Measurements from ENCODE around the gene ZNF497.

ZNF497 gene

GRCh38 chr19:58362272-58362994 is at the start of gene ZNF497 (continued):
- TF ChIP-seq ZNF48 (tag by site-specific recombination; IDR thresholded peaks at IDR 0.05) (no peak), ZEB2 (tag by site-specific recombination; IDR thresholded peaks at IDR 0.05) (peak; percentile 84), WT1 (tag by site-specific recombination; IDR thresholded peaks at IDR 0.05) (0 out of 2 replicates have a peak, but pooled peaks have one; percentile 33), ZSCAN23 (tag by site-specific recombination; IDR thresholded peaks at IDR 0.05) (no peak), ZFP41 (tag by site-specific recombination; IDR thresholded peaks at IDR 0.05; ENCODE audit: borderline replicate concordance) (no peak), ZSCAN5A (tag by site-specific recombination; IDR thresholded peaks at IDR 0.05) (no peak), ZBTB26 (tag by site-specific recombination; optimal IDR thresholded peaks at IDR 0.05) (peak; percentile 95), ZBTB7A (tag by site-specific recombination; IDR thresholded peaks at IDR 0.05; ENCODE audit: low read depth) (0 out of 2 replicates have a peak, but pooled peaks have one; percentile 46)
- TF ChIP-seq, protein P1, sequence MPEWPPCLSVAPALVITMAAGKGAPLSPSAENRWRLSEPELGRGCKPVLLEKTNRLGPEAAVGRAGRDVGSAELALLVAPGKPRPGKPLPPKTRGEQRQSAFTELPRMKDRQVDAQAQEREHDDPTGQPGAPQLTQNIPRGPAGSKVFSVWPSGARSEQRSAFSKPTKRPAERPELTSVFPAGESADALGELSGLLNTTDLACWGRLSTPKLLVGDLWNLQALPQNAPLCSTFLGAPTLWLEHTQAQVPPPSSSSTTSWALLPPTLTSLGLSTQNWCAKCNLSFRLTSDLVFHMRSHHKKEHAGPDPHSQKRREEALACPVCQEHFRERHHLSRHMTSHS (tag by site-specific recombination; IDR thresholded peaks at IDR 0.05), result no peak

DNA sequence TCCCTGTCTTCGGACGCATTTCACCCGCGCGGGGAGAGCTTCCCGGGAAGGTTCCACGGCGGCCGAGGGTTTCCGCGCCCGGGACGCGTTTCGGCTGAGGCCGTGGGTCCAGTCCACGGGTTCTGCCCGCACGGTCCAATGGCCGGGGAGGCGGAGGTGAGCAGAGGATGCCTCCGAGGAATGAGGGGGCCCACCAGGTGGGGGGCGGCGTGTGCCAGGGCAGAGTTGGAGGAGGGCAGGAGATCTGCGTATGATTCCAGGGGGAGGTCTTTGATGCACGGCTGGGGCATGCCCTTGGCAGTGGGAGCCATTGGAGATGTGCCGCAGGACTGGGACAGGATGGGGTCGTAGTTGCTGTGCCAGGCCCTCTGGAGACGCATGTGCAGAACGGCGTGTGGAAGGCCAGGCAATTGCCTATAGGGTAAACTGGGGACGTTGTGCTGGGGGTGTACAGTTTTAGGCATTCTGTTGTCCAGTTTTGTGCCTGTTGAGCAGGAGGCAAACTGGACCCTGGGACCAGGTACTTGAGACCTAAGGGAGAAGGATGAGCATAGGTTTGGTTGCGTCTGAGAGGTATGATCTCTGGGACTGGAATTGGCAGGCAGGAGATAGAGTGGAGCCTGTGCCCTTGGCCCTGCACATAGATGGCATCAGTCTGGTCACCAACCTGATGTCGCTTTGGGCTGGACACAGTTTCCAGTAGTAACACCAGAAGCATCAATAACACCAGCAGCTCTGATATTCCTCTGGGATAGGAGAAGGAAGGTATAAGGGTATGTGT is 46.6 kb upstream of the ZNF497 start:
- Histone ChIP-seq H3K27ac (ENCODE audit: extremely low read depth, low read depth, low read length) (peak overlapping the region; percentile 76), H3K4me3 (ENCODE audit: low read depth, low read length) (peak overlapping the region; percentile 98), H3K36me3 (ENCODE audit: control insufficient read depth in 2 of 2, insufficient read depth in 1 of 2, low read length in 2 of 2) (peaks cover 9% of the 10 kb centered on the region in 2 experiments; a peak in 2 of 3 replicates), H3K4me1 (ENCODE audit: control insufficient read depth, insufficient read depth, low read length) (peaks cover 4% of the 10 kb centered on the region; the same call in 1 of the 2 replicates), H3K9me3 (ENCODE audit: control insufficient read depth, insufficient read depth, low read depth, low read length) (no peaks in the 10 kb centered on the region)
- POLR2A ChIA-PET, result interaction anchor here (0.6 to 3.2 kb wide), 42 partner anchors 9 to 727 kb away, joined by 3 to 27 read pairs (median 6); partner anchors contain the start of genes CHMP2A, ERVK3-1, RNF225 and RPS5
- CTCF ChIA-PET, result interaction anchor here (0.7 to 1.3 kb wide), 6 partner anchors 18 to 174 kb away, joined by 3 to 5 read pairs (median 4); no protein-coding TSS in a partner anchor
- TF ChIP-seq ZNF311 (tag by site-specific recombination; IDR thresholded peaks at IDR 0.05; ENCODE audit: borderline replicate concordance) (no peak), RBAK (tag by site-specific recombination; IDR thresholded peaks at IDR 0.05) (no peak; the same call in 1 of the 2 replicates), ZEB2 (tag by site-specific recombination; IDR thresholded peaks at IDR 0.05) (no peak), ZNF473 (tag by site-specific recombination; IDR thresholded peaks at IDR 0.05) (no peak), ZNF426 (tag by site-specific recombination; IDR thresholded peaks at IDR 0.05) (no peak), ZNF221 (tag by site-specific recombination; IDR thresholded peaks at IDR 0.05; ENCODE audit: borderline replicate concordance) (no peak), ZNF658 (tag by site-specific recombination; IDR thresholded peaks at IDR 0.05) (no peak), SALL2 (tag by site-specific recombination; IDR thresholded peaks at IDR 0.05; ENCODE audit: borderline replicate concordance) (no peak), ZFP37 (tag by site-specific recombination; IDR thresholded peaks at IDR 0.05) (no peak), ZNF121 (tag by site-specific recombination; IDR thresholded peaks at IDR 0.05) (peak; percentile 36; the same call in 1 of the 2 replicates), ZNF610 (tag by site-specific recombination; IDR thresholded peaks at IDR 0.05; ENCODE audit: borderline replicate concordance) (no peak), SP7 (tag by site-specific recombination; IDR thresholded peaks at IDR 0.05) (no peak), MZF1 (tag by site-specific recombination; IDR thresholded peaks at IDR 0.05; ENCODE audit: borderline replicate concordance) (no peak), ZNF350 (tag by site-specific recombination; IDR thresholded peaks at IDR 0.05) (no peak), ZFP41 (tag by site-specific recombination; IDR thresholded peaks at IDR 0.05; ENCODE audit: borderline replicate concordance) (no peak)
- TF ChIP-seq, protein P2, sequence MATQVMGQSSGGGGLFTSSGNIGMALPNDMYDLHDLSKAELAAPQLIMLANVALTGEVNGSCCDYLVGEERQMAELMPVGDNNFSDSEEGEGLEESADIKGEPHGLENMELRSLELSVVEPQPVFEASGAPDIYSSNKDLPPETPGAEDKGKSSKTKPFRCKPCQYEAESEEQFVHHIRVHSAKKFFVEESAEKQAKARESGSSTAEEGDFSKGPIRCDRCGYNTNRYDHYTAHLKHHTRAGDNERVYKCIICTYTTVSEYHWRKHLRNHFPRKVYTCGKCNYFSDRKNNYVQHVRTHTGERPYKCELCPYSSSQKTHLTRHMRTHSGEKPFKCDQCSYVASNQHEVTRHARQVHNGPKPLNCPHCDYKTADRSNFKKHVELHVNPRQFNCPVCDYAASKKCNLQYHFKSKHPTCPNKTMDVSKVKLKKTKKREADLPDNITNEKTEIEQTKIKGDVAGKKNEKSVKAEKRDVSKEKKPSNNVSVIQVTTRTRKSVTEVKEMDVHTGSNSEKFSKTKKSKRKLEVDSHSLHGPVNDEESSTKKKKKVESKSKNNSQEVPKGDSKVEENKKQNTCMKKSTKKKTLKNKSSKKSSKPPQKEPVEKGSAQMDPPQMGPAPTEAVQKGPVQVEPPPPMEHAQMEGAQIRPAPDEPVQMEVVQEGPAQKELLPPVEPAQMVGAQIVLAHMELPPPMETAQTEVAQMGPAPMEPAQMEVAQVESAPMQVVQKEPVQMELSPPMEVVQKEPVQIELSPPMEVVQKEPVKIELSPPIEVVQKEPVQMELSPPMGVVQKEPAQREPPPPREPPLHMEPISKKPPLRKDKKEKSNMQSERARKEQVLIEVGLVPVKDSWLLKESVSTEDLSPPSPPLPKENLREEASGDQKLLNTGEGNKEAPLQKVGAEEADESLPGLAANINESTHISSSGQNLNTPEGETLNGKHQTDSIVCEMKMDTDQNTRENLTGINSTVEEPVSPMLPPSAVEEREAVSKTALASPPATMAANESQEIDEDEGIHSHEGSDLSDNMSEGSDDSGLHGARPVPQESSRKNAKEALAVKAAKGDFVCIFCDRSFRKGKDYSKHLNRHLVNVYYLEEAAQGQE (tag by site-specific recombination; IDR thresholded peaks at IDR 0.05), result no peak
- TF ChIP-seq, protein P3, sequence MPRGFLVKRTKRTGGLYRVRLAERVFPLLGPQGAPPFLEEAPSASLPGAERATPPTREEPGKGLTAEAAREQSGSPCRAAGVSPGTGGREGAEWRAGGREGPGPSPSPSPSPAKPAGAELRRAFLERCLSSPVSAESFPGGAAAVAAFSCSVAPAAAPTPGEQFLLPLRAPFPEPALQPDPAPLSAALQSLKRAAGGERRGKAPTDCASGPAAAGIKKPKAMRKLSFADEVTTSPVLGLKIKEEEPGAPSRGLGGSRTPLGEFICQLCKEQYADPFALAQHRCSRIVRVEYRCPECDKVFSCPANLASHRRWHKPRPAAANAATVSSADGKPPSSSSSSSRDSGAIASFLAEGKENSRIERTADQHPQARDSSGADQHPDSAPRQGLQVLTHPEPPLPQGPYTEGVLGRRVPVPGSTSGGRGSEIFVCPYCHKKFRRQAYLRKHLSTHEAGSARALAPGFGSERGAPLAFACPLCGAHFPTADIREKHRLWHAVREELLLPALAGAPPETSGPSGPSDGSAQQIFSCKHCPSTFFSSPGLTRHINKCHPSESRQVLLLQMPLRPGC (tag by site-specific recombination; IDR thresholded peaks at IDR 0.05), result no peak
- TF ChIP-seq, protein P4, sequence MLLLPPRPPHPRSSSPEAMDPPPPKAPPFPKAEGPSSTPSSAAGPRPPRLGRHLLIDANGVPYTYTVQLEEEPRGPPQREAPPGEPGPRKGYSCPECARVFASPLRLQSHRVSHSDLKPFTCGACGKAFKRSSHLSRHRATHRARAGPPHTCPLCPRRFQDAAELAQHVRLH (tag by site-specific recombination; IDR thresholded peaks at IDR 0.05), result no peak
